ENCODE measurements around the gene SMG5. TPM values are rescaled to one million over a fixed set of nuclear protein-coding genes. Genes with fewer than 3 reads are reported as not detected.
"Not testable (repeated sequence)": the region's sequence is repeated elsewhere in the genome, so short reads cannot be mapped to it uniquely, and the experiment has no call there.

The SMG5 gene, protein sequence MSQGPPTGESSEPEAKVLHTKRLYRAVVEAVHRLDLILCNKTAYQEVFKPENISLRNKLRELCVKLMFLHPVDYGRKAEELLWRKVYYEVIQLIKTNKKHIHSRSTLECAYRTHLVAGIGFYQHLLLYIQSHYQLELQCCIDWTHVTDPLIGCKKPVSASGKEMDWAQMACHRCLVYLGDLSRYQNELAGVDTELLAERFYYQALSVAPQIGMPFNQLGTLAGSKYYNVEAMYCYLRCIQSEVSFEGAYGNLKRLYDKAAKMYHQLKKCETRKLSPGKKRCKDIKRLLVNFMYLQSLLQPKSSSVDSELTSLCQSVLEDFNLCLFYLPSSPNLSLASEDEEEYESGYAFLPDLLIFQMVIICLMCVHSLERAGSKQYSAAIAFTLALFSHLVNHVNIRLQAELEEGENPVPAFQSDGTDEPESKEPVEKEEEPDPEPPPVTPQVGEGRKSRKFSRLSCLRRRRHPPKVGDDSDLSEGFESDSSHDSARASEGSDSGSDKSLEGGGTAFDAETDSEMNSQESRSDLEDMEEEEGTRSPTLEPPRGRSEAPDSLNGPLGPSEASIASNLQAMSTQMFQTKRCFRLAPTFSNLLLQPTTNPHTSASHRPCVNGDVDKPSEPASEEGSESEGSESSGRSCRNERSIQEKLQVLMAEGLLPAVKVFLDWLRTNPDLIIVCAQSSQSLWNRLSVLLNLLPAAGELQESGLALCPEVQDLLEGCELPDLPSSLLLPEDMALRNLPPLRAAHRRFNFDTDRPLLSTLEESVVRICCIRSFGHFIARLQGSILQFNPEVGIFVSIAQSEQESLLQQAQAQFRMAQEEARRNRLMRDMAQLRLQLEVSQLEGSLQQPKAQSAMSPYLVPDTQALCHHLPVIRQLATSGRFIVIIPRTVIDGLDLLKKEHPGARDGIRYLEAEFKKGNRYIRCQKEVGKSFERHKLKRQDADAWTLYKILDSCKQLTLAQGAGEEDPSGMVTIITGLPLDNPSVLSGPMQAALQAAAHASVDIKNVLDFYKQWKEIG
- total RNA-seq = 10 to 100 TPM; 37.3 to 68.4 TPM
- polyA plus RNA-seq = 10 to 100 TPM; 40.0 to 42.8 TPM
- long read RNA-seq, donor 1, full-length matches to known transcripts = 4 of 4 reads
- long read RNA-seq, donor 1, partial matches to known transcripts = 0 of 4 reads
- long read RNA-seq, donor 1, other reads (novel, unspliced or antisense) = 0 of 4 reads
- long read RNA-seq, donor 2, full-length matches to known transcripts = 2 of 2 reads
- long read RNA-seq, donor 2, partial matches to known transcripts = 0 of 2 reads
- long read RNA-seq, donor 2, other reads (novel, unspliced or antisense) = 0 of 2 reads
- long read RNA-seq, donor 3, full-length matches to known transcripts = 4 of 4 reads
- long read RNA-seq, donor 3, partial matches to known transcripts = 0 of 4 reads
- long read RNA-seq, donor 3, other reads (novel, unspliced or antisense) = 0 of 4 reads
- long read RNA-seq, donor 4 = 0 reads
- long read RNA-seq, donor 5, full-length matches to known transcripts = 7 of 15 reads
- long read RNA-seq, donor 5, partial matches to known transcripts = 8 of 15 reads
- long read RNA-seq, donor 5, other reads (novel, unspliced or antisense) = 0 of 15 reads

DNA sequence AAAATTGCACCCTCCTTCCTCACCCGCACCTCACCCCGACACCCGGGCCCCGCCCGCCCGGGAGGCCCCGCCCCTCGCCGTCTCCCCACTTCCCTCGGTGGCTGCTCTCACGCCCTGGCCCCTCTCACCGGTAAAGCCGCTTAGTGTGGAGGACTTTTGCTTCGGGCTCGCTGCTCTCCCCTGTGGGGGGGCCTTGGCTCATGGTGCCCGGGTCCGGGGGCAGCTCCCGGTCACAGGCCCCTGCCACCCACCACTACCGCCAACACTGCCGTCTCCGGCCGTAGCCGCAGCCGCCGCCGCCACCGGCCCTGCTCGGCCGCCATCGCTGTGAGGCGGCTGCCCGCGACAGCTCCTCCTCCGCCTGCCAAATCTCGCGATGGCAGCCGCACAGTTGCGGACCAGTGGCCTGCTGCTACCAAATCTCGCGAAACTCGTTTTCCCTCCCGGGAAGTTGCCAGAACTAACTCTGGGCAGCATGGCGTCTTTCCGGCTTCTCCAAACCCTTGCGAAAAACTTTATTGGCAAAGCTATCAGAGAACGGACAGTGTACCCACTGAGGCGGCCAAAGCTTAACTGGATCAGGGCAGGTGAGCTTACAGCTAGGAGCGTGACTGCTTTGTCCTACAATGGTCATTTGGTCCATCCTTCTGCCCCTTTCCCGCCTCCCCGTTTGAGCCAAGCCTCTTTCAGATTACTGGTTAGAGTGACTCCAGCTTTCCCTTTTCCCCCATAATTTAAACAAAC, at the start of gene SMG5:
Gene SMG5, minus strand, starts transcription at position 347 of the 744 bp plus-strand sequence. Its CDS starts 145 bp downstream, at position 202.
- Histone ChIP-seq H3K27me3 (ENCODE audit: control insufficient read depth in 3 of 3, insufficient read depth in 3 of 3, low read length in 2 of 3) (no peaks in the 10 kb centered on the region), H3K9me3 (ENCODE audit: control insufficient read depth in 4 of 4, insufficient read depth in 3 of 4, low read length in 3 of 4) (no peaks in the 10 kb centered on the region), H3K4me3 (peak within 1 kb of the TSS; percentile 97), H3K9ac (ENCODE audit: insufficient read depth in 1 of 2, low read length in 2 of 2) (peak within 1 kb of the TSS; percentile 64 to 93), H3K4me1 (ENCODE audit: control insufficient read depth in 5 of 5, insufficient read depth in 5 of 5, low read length in 5 of 5) (peaks cover 0 to 22% (median 6%) of the 10 kb centered on the region in 5 donors), H3K27ac (ENCODE audit: low read depth in 1 of 2, low read length in 1 of 2) (peak within 1 kb of the TSS; percentile 95 to 97), H3K36me3 (ENCODE audit: control insufficient read depth in 4 of 4, insufficient read depth in 4 of 4, low read length in 4 of 4) (peaks cover 0 to 21% (median 12%) of the 10 kb centered on the region in 4 donors)
- TF ChIP-seq, protein P1, sequence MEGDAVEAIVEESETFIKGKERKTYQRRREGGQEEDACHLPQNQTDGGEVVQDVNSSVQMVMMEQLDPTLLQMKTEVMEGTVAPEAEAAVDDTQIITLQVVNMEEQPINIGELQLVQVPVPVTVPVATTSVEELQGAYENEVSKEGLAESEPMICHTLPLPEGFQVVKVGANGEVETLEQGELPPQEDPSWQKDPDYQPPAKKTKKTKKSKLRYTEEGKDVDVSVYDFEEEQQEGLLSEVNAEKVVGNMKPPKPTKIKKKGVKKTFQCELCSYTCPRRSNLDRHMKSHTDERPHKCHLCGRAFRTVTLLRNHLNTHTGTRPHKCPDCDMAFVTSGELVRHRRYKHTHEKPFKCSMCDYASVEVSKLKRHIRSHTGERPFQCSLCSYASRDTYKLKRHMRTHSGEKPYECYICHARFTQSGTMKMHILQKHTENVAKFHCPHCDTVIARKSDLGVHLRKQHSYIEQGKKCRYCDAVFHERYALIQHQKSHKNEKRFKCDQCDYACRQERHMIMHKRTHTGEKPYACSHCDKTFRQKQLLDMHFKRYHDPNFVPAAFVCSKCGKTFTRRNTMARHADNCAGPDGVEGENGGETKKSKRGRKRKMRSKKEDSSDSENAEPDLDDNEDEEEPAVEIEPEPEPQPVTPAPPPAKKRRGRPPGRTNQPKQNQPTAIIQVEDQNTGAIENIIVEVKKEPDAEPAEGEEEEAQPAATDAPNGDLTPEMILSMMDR (IDR thresholded peaks at IDR 0.05; ENCODE audit: control extremely low read depth, extremely low read depth) = no peak
- ATAC-seq (ENCODE audit: insufficient read depth, low FRiP score) = peak; percentile 94
- WGBS, 2 donors = 0% methylated on average over 50 of the region's 50 CpGs
- peak; percentile 98 to 100 (median 99) for DNase-seq

- 96 to 97% methylated on average over 9 of the region's 9 CpGs for WGBS, 2 donors
- peaks cover 34 to 51% (median 38%) of the 10 kb centered on the region in 4 donors for H3K36me3 ChIP-seq (ENCODE audit: control insufficient read depth in 4 of 4, insufficient read depth in 4 of 4, low read length in 4 of 4)
- not testable (repeated sequence) for ATAC-seq (ENCODE audit: insufficient read depth, low FRiP score)
These were observed 40.6 kb upstream of the SMG5 start for GRCh38 chr1:156323179-156323578.

GRCh38 chr1:156320560-156320959, 37.9 kb upstream of the SMG5 start:
- ATAC-seq (ENCODE audit: insufficient read depth, low FRiP score) = no peak
- Histone ChIP-seq H3K4me1 (ENCODE audit: control insufficient read depth in 5 of 5, insufficient read depth in 5 of 5, low read length in 5 of 5) (no peaks in the 10 kb centered on the region), H3K27me3 (ENCODE audit: control insufficient read depth in 3 of 3, insufficient read depth in 3 of 3, low read length in 2 of 3) (no peaks in the 10 kb centered on the region), H3K4me3 (no peak overlapping the region), H3K27ac (ENCODE audit: low read depth in 1 of 2, low read length in 1 of 2) (no peak overlapping the region), H3K36me3 (ENCODE audit: control insufficient read depth in 4 of 4, insufficient read depth in 4 of 4, low read length in 4 of 4) (peaks cover 54 to 76% (median 57%) of the 10 kb centered on the region in 4 donors), H3K9me3 (ENCODE audit: control insufficient read depth in 4 of 4, insufficient read depth in 3 of 4, low read length in 3 of 4) (no peaks in the 10 kb centered on the region), H3K9ac (ENCODE audit: insufficient read depth in 1 of 2, low read length in 2 of 2) (no peak overlapping the region)
- no peak for DNase-seq
- TF ChIP-seq, protein P1 (IDR thresholded peaks at IDR 0.05; ENCODE audit: control extremely low read depth, extremely low read depth) = no peak
- 88 to 92% methylated on average over 3 of the region's 3 CpGs for WGBS, 2 donors

More at GRCh38 chr1:156323179-156323578, 40.6 kb upstream of the SMG5 start:
- H3K4me1 ChIP-seq (ENCODE audit: control insufficient read depth in 5 of 5, insufficient read depth in 5 of 5, low read length in 5 of 5); H3K9ac ChIP-seq (ENCODE audit: insufficient read depth in 1 of 2, low read length in 2 of 2); H3K4me3 ChIP-seq; H3K9me3 ChIP-seq (ENCODE audit: control insufficient read depth in 4 of 4, insufficient read depth in 3 of 4, low read length in 3 of 4); H3K27me3 ChIP-seq (ENCODE audit: control insufficient read depth in 3 of 3, insufficient read depth in 3 of 3, low read length in 2 of 3); DNase-seq; H3K27ac ChIP-seq (ENCODE audit: low read depth in 1 of 2, low read length in 1 of 2): not testable (repeated sequence)

Data from lung (tissue), 16 donors.